Sigmoid colon (tissue), 7 donors: Measurements from ENCODE around the gene ADAMTS2. TPM values are rescaled to one million over a fixed set of nuclear protein-coding genes. Genes with fewer than 3 reads are reported as not detected.

Experiments
- DNase-seq: peaks from one replicate; pipeline ENCODE4 v3.0.0-alpha.2; 2019
- H3K27ac ChIP-seq, 4 donors: fragments of 200-600 bp; sonication (generic); one replicate each; pipeline ENCODE4 v1.5.1; 2016 to 2019; ENCODE audit warnings: mild to moderate bottlenecking in 1 of 4
- H3K27me3 ChIP-seq, 3 donors: fragments of 200-600 bp; sonication (generic); one replicate each; pipeline ENCODE4 v1.5.1; 2019; ENCODE audit warnings: mild to moderate bottlenecking in 1 of 3
- H3K36me3 ChIP-seq, 4 donors: fragments of 200-600 bp; sonication (generic); one replicate each; pipeline ENCODE4 v1.5.1; 2016 to 2019
- H3K4me1 ChIP-seq, 4 donors: fragments of 200-600 bp; sonication (generic); one replicate each; pipeline ENCODE4 v1.5.1; 2017 to 2019
- H3K4me3 ChIP-seq, 4 donors: fragments of 200-600 bp; sonication (generic); one replicate each; pipeline ENCODE4 v1.5.1; 2017 to 2019; ENCODE audit warnings: mild to moderate bottlenecking in 2 of 4, moderate library complexity in 1 of 4
- H3K9me3 ChIP-seq, 4 donors: fragments of 200-600 bp in 3 of 4; sonication (generic) in 3 of 4; one replicate each; pipeline versions ENCODE4 v1.5.1 to v1.6.1; 2013 to 2019
- EP300 ChIP-seq, 4 donors: sonication (generic); formaldehyde crosslinking; IDR thresholded peaks; one replicate each; pipeline ENCODE4 v1.6.1; 2017; ENCODE audit warnings: antibody characterized with exemption in 4 of 4
- POLR2A ChIP-seq, 2 donors: fragments of 450-650 bp; IDR thresholded peaks; one replicate each; pipeline ENCODE4 v1.6.1; 2016; ENCODE audit warnings: antibody characterized with exemption in 2 of 2, mild to moderate bottlenecking in 2 of 2, moderate library complexity in 2 of 2
- POLR2AphosphoS5 ChIP-seq, 4 donors: sonication (generic); formaldehyde crosslinking; IDR thresholded peaks; one replicate each; pipeline ENCODE4 v1.6.1; 2017; ENCODE audit warnings: antibody characterized with exemption in 4 of 4
- WGBS, 2 donors: extraction: QIAGEN DNeasy Blood & Tissue Kit; methylation state at CpG; one replicate each; pipeline ENCODE4 v1.1.7; 2013; 5-methylcytosine and 5-hydroxymethylcytosine counted together
- intact Hi-C: fragments of 100-400 bp; cut with DNase I; formaldehyde crosslinking; loops from one replicate; pipeline ENCODE4 v1.15.1; 2023
- polyA plus RNA-seq, 3 donors: library from polyadenylated mRNA; stranded (reverse); fragments of 200-250 nt; gene quantifications; one replicate each; pipeline ENCODE4 v1.2.3, GENCODE V29; 2013
- total RNA-seq, 4 donors: library from RNA; depleted of rRNA; stranded (reverse); fragments of >200 nt; gene quantifications; one replicate each; pipeline ENCODE4 v1.1.0, GENCODE V29; 2016
- TF ChIP-seq, protein P1 (sequence below), 4 experiments: fragments of 450-650 bp in 3 of 4; fragments of 200-600 bp in 1 of 4; IDR thresholded peaks; one replicate each; pipeline ENCODE4 v1.5.1; 2016 to 2019; ENCODE audit warnings: antibody characterized with exemption in 4 of 4, mild to moderate bottlenecking in 3 of 4, moderate library complexity in 2 of 4
- donor health status: healthy with polysubstance abuse.
- donor health status: Bipolar disorder and iron deficiency.
- donor health status: healthy.

ADAMTS2 gene
- total and polyA plus RNA-seq, 7 donors = 0.69 to 33.2 (median 9.2) TPM

DNA sequence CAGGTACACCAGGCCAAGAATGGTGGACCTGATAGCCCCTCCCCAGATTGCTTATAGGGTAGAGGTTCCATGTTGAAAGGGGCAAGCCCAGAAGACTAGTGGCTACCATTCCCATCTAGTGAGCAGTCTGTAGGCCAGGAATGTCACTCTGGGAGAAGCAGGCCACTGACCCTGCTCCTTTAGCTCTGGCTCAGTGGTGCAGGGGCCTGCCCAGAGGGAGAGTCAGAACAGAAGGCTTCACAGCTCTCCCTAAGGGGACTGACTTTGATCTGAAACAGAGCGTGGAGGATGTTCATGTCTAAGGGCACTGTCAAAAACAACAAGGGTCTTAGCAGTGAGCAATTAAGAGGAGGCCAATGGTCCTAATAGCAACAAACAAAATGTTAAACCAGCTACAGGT is 203.4 kb downstream of the ADAMTS2 start:
- DNase-seq = no peak
- intact Hi-C loops = no loop called here
- no peaks in the 10 kb centered on the region for H3K36me3 ChIP-seq
- no peaks in the 10 kb centered on the region for H3K27me3 ChIP-seq
- no peak for TF ChIP-seq POLR2A (IDR thresholded peaks at IDR 0.05)
- TF ChIP-seq, protein P1, sequence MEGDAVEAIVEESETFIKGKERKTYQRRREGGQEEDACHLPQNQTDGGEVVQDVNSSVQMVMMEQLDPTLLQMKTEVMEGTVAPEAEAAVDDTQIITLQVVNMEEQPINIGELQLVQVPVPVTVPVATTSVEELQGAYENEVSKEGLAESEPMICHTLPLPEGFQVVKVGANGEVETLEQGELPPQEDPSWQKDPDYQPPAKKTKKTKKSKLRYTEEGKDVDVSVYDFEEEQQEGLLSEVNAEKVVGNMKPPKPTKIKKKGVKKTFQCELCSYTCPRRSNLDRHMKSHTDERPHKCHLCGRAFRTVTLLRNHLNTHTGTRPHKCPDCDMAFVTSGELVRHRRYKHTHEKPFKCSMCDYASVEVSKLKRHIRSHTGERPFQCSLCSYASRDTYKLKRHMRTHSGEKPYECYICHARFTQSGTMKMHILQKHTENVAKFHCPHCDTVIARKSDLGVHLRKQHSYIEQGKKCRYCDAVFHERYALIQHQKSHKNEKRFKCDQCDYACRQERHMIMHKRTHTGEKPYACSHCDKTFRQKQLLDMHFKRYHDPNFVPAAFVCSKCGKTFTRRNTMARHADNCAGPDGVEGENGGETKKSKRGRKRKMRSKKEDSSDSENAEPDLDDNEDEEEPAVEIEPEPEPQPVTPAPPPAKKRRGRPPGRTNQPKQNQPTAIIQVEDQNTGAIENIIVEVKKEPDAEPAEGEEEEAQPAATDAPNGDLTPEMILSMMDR (IDR thresholded peaks at IDR 0.05) = no peak
- no peak for TF ChIP-seq POLR2AphosphoS5 (IDR thresholded peaks at IDR 0.05)
- TF ChIP-seq EP300 (IDR thresholded peaks at IDR 0.05) = no peak
- H3K27ac ChIP-seq = no peak overlapping the region
- H3K4me1 ChIP-seq = no peaks in the 10 kb centered on the region
- H3K4me3 ChIP-seq = no peak overlapping the region
- H3K9me3 ChIP-seq = no peaks in the 10 kb centered on the region
- 2 to 45% methylated on average over 1 of the region's 1 CpG for WGBS, 2 donors

DNA sequence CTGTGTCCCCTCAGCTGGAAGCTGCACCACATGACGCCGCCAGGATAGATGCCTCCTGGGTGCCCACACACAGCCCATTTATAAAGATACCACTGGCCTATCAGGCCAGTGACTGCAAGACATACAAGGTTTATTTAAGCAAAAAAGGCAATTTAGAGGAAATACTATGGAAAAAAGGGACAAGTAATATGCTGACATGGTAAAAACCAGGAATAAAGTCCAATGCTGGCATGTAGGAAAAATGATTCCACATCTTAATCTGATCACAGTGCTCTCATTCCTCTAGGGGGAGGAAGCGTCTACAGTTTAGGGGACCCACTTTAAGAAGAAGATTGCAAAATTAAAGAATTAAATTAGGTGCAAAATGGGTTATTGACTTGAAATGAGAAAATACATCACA is 205.0 kb downstream of the ADAMTS2 start:
- Histone ChIP-seq H3K27ac (no peak overlapping the region), H3K4me3 (no peak overlapping the region), H3K36me3 (no peaks in the 10 kb centered on the region), H3K4me1 (no peaks in the 10 kb centered on the region), H3K27me3 (no peaks in the 10 kb centered on the region), H3K9me3 (no peaks in the 10 kb centered on the region)
- intact Hi-C loops = no loop called here
- TF ChIP-seq, protein P1 (IDR thresholded peaks at IDR 0.05) = no peak
- TF ChIP-seq EP300 (IDR thresholded peaks at IDR 0.05) (no peak), POLR2A (IDR thresholded peaks at IDR 0.05) (no peak), POLR2AphosphoS5 (IDR thresholded peaks at IDR 0.05) (no peak)
- no peak for DNase-seq
- 79 to 83% methylated on average over 3 of the region's 3 CpGs for WGBS, 2 donors

DNA sequence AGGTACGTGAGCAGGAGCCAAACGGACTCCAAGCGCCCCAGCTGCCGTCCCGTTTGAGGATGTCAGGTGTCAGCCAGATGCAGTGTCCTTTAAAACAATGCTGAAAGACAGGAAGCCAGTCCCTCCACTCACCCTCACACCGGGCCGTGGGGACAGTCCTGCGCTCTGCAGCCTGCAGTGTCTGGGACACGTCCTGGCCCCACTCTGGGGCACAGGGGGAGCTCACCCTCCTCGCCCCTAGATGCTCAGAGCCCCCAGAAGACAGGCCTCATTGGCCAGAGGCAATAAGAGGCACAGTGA is 205.4 kb downstream of the ADAMTS2 start:
- H3K4me1 ChIP-seq = no peaks in the 10 kb centered on the region
- TF ChIP-seq POLR2AphosphoS5 (IDR thresholded peaks at IDR 0.05) (no peak), EP300 (IDR thresholded peaks at IDR 0.05) (no peak), POLR2A (IDR thresholded peaks at IDR 0.05) (no peak)
- TF ChIP-seq, protein P1 (IDR thresholded peaks at IDR 0.05) = no peak
- no peak overlapping the region for H3K4me3 ChIP-seq
- DNase-seq = no peak
- no peaks in the 10 kb centered on the region for H3K36me3 ChIP-seq
- no peaks in the 10 kb centered on the region for H3K27me3 ChIP-seq
- intact Hi-C loops = no loop called here
- 61 to 70% methylated on average over 10 of the region's 10 CpGs for WGBS, 2 donors
- no peaks in the 10 kb centered on the region for H3K9me3 ChIP-seq
- no peak overlapping the region for H3K27ac ChIP-seq

DNA sequence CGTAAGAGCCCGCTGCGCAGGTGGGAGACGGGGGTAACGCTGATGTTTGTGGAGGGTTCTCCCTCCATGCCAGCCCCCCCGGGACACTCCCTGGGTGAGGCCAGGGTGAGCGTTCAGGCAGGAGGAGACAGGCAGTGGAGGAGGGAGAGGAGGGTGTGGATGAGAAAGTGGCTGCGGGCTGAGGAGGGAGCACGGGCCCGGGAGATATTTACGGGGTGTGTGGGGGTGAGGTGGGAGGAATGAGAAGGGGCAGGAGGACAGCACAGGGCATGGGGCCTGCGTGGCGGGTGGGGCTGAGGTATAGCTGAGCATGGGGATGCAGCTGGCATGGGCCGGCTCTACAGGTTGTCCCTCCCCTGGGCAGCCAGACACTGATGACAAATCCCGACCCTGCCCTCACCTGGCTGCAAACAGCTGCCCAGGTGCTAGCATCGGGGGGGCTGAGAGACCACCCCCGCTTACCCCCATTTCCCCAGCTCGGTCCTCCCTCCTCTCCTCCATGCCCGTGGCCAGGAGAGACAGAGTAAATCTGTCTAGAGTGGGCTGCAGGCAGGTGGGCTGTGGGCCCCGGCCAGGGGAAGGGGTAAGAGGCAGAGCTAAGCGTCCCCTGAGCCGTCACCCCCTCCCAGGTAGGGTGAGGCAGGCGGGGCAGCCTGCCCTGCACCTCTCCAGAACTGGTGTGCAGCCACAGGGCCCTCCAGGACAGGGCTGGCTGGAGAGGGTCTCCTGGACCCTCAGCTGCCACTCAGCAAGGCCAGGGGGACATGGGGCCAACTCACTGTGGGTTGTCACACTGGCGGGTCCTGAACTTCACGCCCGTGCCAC is 205.9 kb downstream of the ADAMTS2 start:
- intact Hi-C loops = no loop called here
- WGBS, 2 donors = 59 to 79% methylated on average over 26 of the region's 26 CpGs
- no peak overlapping the region for H3K27ac ChIP-seq
- no peaks in the 10 kb centered on the region for H3K4me1 ChIP-seq
- H3K36me3 ChIP-seq = no peaks in the 10 kb centered on the region
- no peaks in the 10 kb centered on the region for H3K9me3 ChIP-seq
- TF ChIP-seq, protein P1 (IDR thresholded peaks at IDR 0.05) = no peak
- TF ChIP-seq POLR2A (IDR thresholded peaks at IDR 0.05) (no peak), EP300 (IDR thresholded peaks at IDR 0.05) (no peak), POLR2AphosphoS5 (IDR thresholded peaks at IDR 0.05) (no peak)
- no peak overlapping the region for H3K4me3 ChIP-seq
- no peak for DNase-seq
- no peaks in the 10 kb centered on the region for H3K27me3 ChIP-seq

DNA sequence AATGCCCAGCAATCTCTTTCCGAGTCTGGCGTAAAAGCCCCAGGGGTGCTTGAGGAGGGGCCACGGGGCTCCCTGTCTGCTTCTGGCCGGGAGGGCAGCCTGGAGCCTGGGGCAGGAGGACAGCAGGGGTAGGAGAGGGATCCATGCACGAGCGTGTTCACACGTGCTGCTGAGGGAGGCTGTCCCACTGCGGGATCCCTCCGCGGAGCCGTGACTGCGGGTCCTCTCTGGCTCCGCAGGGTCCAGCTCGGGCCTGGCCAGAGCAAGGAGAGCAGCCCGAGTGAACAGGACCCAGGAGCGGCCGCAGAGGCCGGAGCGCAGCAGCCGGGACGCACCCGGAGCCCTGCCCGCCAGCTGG is 206.7 kb downstream of the ADAMTS2 start:
- intact Hi-C loops = no loop called here
- DNase-seq = no peak
- Histone ChIP-seq H3K27me3 (no peaks in the 10 kb centered on the region), H3K4me1 (no peaks in the 10 kb centered on the region), H3K9me3 (no peaks in the 10 kb centered on the region), H3K36me3 (no peaks in the 10 kb centered on the region), H3K4me3 (no peak overlapping the region), H3K27ac (no peak overlapping the region)
- TF ChIP-seq EP300 (IDR thresholded peaks at IDR 0.05) = no peak
- no peak for TF ChIP-seq POLR2A (IDR thresholded peaks at IDR 0.05)
- TF ChIP-seq POLR2AphosphoS5 (IDR thresholded peaks at IDR 0.05) = no peak
- TF ChIP-seq, protein P1 (IDR thresholded peaks at IDR 0.05) = no peak
- 77 to 87% methylated on average over 23 of the region's 23 CpGs for WGBS, 2 donors
